Gastrocnemius medialis (tissue), 4 donors: ENCODE measurements around the gene TSPAN17. TPM values are rescaled to one million over a fixed set of nuclear protein-coding genes. Genes with fewer than 3 reads are reported as not detected.

Source experiments
- ATAC-seq, 2 donors: fragments of 150-250 bp; one replicate each; pipeline ENCODE4 v1.9.1; 2016
- DNase-seq, 2 donors: peaks; one replicate each; pipeline ENCODE4 v3.0.0-alpha.2; 2019
- H3K27ac ChIP-seq, 4 donors: fragments of 200-600 bp; sonication (generic); 1 replicate in 1 of 4; 2 replicates in 3 of 4; pipeline ENCODE4 v1.5.1; 2016 to 2018; ENCODE audit warnings: mild to moderate bottlenecking in 2 of 4, moderate library complexity in 1 of 4
- H3K27me3 ChIP-seq, 3 donors: fragments of 200-600 bp; sonication (generic) in 2 of 3; 1 replicate in 1 of 3; 2 replicates in 2 of 3; pipeline versions ENCODE4 v1.5.1 to v1.6.0; 2016 to 2019; ENCODE audit warnings: mild to moderate bottlenecking in 1 of 3, moderate library complexity in 1 of 3
- H3K36me3 ChIP-seq, 2 donors: fragments of 200-600 bp; sonication (generic) in 1 of 2; one replicate each; pipeline ENCODE4 v1.5.1; 2017 to 2018
- H3K4me1 ChIP-seq, 2 donors: fragments of 200-600 bp; sonication (generic) in 1 of 2; one replicate each; pipeline ENCODE4 v1.5.1; 2016 to 2017; ENCODE audit warnings: mild to moderate bottlenecking in 2 of 2
- H3K4me3 ChIP-seq, 4 donors: fragments of 200-600 bp; sonication (generic) in 3 of 4; 1 replicate in 1 of 4; 2 replicates in 3 of 4; pipeline ENCODE4 v1.5.1; 2016 to 2019; ENCODE audit warnings: mild to moderate bottlenecking in 2 of 4
- H3K9me3 ChIP-seq, 3 donors: fragments of 200-600 bp; sonication (generic) in 2 of 3; 1 replicate in 1 of 3; 2 replicates in 2 of 3; pipeline ENCODE4 v1.5.1; 2016 to 2019
- POLR2A ChIP-seq, 2 donors: fragments of 450-650 bp; IDR thresholded peaks; one replicate each; pipeline ENCODE4 v1.6.1; 2017; ENCODE audit warnings: antibody characterized with exemption in 2 of 2, mild to moderate bottlenecking in 2 of 2, moderate library complexity in 2 of 2
- in situ Hi-C, 4 donors: fragments of 200-750 bp; cut with MboI; loops; one replicate each; pipeline versions ENCODE4 v1.15.0 to v1.8.0; 2017; ENCODE audit warnings: low sequenced_read_pairs in 4 of 4
- intact Hi-C: fragments of 100-400 bp; cut with DNase I; formaldehyde crosslinking; loops from one replicate; pipeline ENCODE4 v1.15.1; 2023; ENCODE audit warnings: low total_unique reads
- total RNA-seq, 4 donors: library from RNA; depleted of rRNA; stranded (reverse); fragments of >200 nt; gene quantifications; one replicate each; pipeline versions ENCODE4 v1.1.0 to v1.2.3, GENCODE V29; 2016
- TF ChIP-seq, protein P1 (sequence below), 5 experiments: fragments of 450-650 bp in 3 of 5; fragments of 200-600 bp in 2 of 5; sonication (generic) in 2 of 5; IDR thresholded peaks in 4 of 5; conservative IDR thresholded peaks in 1 of 5; 1 replicate in 4 of 5; 2 replicates in 1 of 5; pipeline ENCODE4 v1.5.1; 2016 to 2019; ENCODE audit warnings: antibody characterized with exemption in 5 of 5, mild to moderate bottlenecking in 3 of 5, moderate library complexity in 3 of 5

Gene TSPAN17
- total RNA-seq, 4 donors from 2014 or later = 13.3 to 35.7 (median 27.2) TPM

- Histone ChIP-seq H3K36me3 (no peaks in the 10 kb centered on the region), H3K27ac (no peak overlapping the region), H3K27me3 (peaks cover 21 to 40% (median 30%) of the 10 kb centered on the region in 3 donors), H3K4me3 (no peak overlapping the region), H3K4me1 (peaks cover 26 to 27% of the 10 kb centered on the region in 2 donors), H3K9me3 (no peaks in the 10 kb centered on the region)
- DNase-seq (no peak), ATAC-seq (no peak)
- in situ Hi-C loops (no loop called here), intact Hi-C loops (no loop called here)
- TF ChIP-seq, protein P1, sequence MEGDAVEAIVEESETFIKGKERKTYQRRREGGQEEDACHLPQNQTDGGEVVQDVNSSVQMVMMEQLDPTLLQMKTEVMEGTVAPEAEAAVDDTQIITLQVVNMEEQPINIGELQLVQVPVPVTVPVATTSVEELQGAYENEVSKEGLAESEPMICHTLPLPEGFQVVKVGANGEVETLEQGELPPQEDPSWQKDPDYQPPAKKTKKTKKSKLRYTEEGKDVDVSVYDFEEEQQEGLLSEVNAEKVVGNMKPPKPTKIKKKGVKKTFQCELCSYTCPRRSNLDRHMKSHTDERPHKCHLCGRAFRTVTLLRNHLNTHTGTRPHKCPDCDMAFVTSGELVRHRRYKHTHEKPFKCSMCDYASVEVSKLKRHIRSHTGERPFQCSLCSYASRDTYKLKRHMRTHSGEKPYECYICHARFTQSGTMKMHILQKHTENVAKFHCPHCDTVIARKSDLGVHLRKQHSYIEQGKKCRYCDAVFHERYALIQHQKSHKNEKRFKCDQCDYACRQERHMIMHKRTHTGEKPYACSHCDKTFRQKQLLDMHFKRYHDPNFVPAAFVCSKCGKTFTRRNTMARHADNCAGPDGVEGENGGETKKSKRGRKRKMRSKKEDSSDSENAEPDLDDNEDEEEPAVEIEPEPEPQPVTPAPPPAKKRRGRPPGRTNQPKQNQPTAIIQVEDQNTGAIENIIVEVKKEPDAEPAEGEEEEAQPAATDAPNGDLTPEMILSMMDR (IDR thresholded peaks at IDR 0.05 in 4 of 5, conservative IDR thresholded peaks at IDR 0.05 in 1 of 5) = no peak
- no peak for TF ChIP-seq POLR2A (IDR thresholded peaks at IDR 0.05)
These were observed 23.1 kb upstream of the TSPAN17 start for GRCh38 chr5:176624142-176624541.

DNA sequence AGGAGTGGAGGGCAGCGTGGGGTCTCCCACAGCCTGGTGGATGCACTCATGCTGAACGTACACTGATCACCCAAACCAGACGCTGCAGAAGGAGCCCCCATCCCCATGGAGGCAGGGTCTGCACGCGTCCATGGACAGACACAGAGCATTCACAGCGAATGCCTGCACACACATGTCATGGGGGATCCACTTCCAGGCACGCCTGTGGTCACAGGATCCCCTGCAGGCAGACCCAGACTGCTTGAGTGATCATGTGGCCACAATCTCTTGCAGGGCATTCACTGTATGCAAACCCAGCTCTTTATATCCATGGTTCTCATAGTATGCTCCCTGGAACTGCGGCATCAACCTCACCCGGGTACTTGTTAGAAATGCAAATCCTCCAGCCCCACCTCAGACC is 22.3 kb upstream of the TSPAN17 start:
- Histone ChIP-seq H3K9me3 (no peaks in the 10 kb centered on the region), H3K4me1 (peaks cover 21 to 26% of the 10 kb centered on the region in 2 donors), H3K27me3 (peaks cover 21 to 40% (median 30%) of the 10 kb centered on the region in 3 donors), H3K27ac (no peak overlapping the region), H3K4me3 (no peak overlapping the region), H3K36me3 (no peaks in the 10 kb centered on the region)
- in situ Hi-C loops (no loop called here), intact Hi-C loops (no loop called here)
- ATAC-seq (no peak), DNase-seq (no peak)
- TF ChIP-seq POLR2A (IDR thresholded peaks at IDR 0.05) = no peak
- TF ChIP-seq, protein P1 (IDR thresholded peaks at IDR 0.05 in 4 of 5, conservative IDR thresholded peaks at IDR 0.05 in 1 of 5) = no peak

DNA sequence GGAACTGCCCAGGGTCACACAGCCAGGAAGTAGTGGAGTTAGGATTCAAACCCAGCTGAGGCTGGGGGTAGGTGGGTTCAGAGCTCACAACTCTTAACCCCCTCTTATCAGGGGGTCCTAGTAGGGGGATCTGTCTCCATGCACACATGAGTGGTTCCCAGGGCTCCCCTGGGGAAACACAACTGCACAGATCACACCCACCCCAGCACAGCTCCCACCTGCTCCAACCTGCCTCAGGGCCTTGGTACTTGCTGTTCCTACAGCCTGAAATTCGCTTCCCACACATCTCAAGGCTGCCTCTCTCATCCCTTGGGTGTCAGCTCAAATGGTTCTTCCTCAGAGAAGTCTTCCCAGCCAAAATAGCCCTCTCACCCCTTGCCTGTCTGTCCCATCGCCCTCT is 21.8 kb upstream of the TSPAN17 start:
- TF ChIP-seq, protein P1 (IDR thresholded peaks at IDR 0.05 in 4 of 5, conservative IDR thresholded peaks at IDR 0.05 in 1 of 5) = no peak
- no peak for TF ChIP-seq POLR2A (IDR thresholded peaks at IDR 0.05)
- H3K27me3 ChIP-seq = peaks cover 18 to 37% (median 24%) of the 10 kb centered on the region in 3 donors
- DNase-seq (no peak), ATAC-seq (no peak)
- H3K9me3 ChIP-seq = no peaks in the 10 kb centered on the region
- in situ Hi-C loops = no loop called here
- no peak overlapping the region for H3K4me3 ChIP-seq
- intact Hi-C loops = no loop called here
- H3K36me3 ChIP-seq = no peaks in the 10 kb centered on the region
- H3K4me1 ChIP-seq = peaks cover 16 to 22% of the 10 kb centered on the region in 2 donors
- no peak overlapping the region for H3K27ac ChIP-seq

DNA sequence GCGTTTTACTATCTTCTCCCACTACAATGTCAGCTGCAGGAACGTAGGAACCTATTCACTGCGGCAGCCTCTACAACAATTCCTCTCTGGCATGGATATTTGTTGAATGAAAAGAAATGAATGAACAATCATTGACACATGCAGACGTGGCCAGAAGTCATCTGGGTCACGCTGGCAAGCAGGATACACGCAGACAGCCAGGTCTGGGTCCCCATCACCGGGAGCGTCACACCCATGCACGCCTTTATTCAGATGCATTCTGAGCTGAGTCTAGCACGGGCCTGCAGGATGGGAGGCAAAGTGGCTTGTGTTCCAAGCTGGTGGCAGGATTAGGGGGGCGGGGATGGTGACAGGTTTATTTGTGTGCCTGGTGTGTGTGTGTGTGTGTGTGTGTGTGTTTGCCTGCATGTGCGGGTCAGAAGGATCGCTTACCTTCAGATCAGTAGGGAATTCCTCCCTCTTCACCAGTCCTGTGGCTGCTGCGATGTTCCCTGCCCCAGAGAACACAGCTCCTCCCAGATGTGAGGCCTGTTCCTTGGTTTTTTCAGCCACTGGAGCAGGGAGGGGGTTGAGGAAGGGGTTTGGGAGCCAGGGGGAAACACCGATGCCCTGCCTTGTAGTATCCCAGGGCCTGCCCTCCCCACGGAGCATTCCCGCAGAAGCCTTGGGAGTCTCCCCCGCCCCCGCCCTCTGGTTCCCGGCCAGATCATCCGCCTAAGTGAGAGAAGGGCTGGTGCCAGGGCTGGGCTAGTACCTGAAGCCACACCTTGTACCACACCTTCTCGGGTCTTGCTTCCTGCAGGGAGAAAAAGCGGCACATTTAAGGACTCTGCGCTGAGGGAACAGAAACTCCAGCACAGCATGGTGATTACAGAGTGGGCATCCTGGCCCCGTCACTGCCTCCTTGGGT is 21.1 kb upstream of the TSPAN17 start:
- intact Hi-C loops = no loop called here
- TF ChIP-seq, protein P1 (IDR thresholded peaks at IDR 0.05 in 4 of 5, conservative IDR thresholded peaks at IDR 0.05 in 1 of 5) = no peak
- no peak for TF ChIP-seq POLR2A (IDR thresholded peaks at IDR 0.05)
- no peak for ATAC-seq
- in situ Hi-C loops = no loop called here
- Histone ChIP-seq H3K4me3 (no peak overlapping the region), H3K4me1 (peaks cover 9 to 16% of the 10 kb centered on the region in 2 donors), H3K27me3 (peaks cover 17 to 30% (median 18%) of the 10 kb centered on the region in 3 donors), H3K9me3 (no peaks in the 10 kb centered on the region), H3K36me3 (no peaks in the 10 kb centered on the region), H3K27ac (no peak overlapping the region)
- no peak for DNase-seq
